Measurements from ENCODE around the gene FAM72C.
"Not testable (repeated sequence)": the region's sequence is repeated elsewhere in the genome, so short reads cannot be mapped to it uniquely, and the experiment has no call there.

DNA sequence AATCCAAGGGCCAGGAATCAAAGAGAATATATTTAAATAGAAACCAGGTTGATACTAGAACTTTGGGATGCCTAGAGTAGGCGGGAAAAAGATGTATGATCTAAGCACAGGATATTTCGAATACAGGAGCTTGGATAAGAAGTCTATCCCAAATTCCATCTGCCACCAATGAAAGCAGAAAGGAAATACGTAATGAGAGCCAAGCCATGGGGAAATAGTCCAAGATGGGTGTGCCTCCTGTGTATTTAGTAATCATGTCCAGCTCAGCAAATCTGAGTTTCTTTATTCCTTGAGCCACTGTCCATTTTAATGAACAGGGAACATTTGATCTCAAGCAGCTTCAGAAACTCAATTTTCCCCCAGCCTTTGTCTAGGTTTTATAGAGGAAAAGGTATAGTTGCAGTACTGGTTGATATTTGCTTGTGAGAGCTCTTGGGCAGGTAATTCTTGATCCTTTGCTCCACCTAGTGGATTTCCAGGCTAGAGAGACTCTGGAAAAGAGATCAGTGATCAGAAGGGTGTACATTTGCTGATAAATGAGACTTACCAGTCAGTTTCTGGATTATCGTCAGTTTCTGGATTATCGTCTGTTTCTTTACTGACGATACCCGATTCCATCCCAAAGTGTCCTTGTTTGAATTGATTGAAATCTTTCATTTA, 28.3 kb downstream of the FAM72C start:
- not testable (repeated sequence) for TF ChIP-seq POLR2AphosphoS5, POLR2A (IDR thresholded peaks at IDR 0.05; ENCODE audit: low read depth, low read length)

All from GM12892 (cell line).